MG63 (cell line): Measurements from ENCODE around the gene KBTBD13. TPM values are rescaled to one million over a fixed set of nuclear protein-coding genes. Genes with fewer than 3 reads are reported as not detected.
"Not testable (repeated sequence)": the region's sequence is repeated elsewhere in the genome, so short reads cannot be mapped to it uniquely, and the experiment has no call there.

Experiments
- DNase-seq: peaks from one replicate; pipeline ENCODE4 v3.0.0-alpha.2; 2020
- H3K27me3 ChIP-seq: fragments of 250-450 bp; sonication (Bioruptor Pico); 2 replicates; pipeline ENCODE4 v1.5.1; 2020; ENCODE audit warnings: mild to moderate bottlenecking, moderate library complexity
- H3K36me3 ChIP-seq: fragments of 250-450 bp; sonication (Bioruptor Pico); 2 replicates; pipeline ENCODE4 v1.5.1; 2020; ENCODE audit warnings: mild to moderate bottlenecking, moderate library complexity
- H3K4me3 ChIP-seq: fragments of 250-450 bp; sonication (Bioruptor Pico); 2 replicates; pipeline ENCODE4 v1.5.1; 2020; ENCODE audit warnings: mild to moderate bottlenecking, moderate library complexity
- H3K9me3 ChIP-seq: fragments of 250-450 bp; sonication (Bioruptor Pico); 2 replicates; pipeline ENCODE4 v1.5.1; 2020; ENCODE audit warnings: mild to moderate bottlenecking, moderate library complexity
- total RNA-seq: library from RNA; depleted of rRNA; stranded (reverse); fragments of >200 nt; shearing (Covaris generic); gene quantifications from 2 replicates; pipeline ENCODE4 v1.2.3, GENCODE V29; 2014; ENCODE audit warnings: low replicate concordance

Gene KBTBD13
- total RNA-seq, 1 experiment from 2014 or later, result not detected

DNA sequence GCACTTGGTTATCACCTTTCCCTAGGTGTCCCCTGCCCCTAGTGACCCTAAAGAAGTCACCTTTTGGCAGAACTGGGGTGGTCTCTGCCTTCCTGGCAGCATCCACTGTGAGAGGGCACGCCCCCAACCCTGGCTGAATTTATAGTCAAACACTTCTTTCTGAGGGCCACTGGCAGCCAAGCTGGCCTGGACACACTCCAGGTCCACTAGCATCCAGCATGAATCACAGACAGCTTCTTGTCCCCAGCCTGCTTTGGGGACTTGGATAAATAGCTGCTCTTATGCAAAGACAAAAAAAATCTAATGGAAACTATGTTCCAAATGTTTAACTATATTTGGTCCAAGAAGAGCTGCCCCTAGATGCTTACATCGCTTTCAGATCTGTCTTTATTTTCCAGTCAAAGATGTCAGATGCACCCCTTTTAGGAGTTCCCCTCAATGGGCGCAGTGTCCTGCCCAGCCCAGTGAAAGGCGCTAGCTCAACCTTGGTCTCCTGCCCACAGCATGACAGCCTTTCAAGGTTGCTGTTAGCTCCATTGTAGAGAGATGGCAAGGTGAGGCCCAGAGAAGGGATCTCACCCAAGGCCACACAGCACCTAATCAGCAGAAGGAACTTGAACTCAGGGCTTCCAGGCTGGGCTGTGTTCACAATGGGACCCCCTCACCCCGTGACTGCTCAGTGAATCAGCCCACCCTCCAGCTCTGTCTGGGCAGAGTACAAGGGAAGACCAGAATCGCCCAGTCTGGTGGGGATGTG, 15.7 kb upstream of the KBTBD13 start:
- Histone ChIP-seq H3K9me3 (no peaks in the 10 kb centered on the region), H3K4me3 (no peak overlapping the region), H3K36me3 (no peaks in the 10 kb centered on the region), H3K27me3 (no peaks in the 10 kb centered on the region)
- DNase-seq, result no peak

DNA sequence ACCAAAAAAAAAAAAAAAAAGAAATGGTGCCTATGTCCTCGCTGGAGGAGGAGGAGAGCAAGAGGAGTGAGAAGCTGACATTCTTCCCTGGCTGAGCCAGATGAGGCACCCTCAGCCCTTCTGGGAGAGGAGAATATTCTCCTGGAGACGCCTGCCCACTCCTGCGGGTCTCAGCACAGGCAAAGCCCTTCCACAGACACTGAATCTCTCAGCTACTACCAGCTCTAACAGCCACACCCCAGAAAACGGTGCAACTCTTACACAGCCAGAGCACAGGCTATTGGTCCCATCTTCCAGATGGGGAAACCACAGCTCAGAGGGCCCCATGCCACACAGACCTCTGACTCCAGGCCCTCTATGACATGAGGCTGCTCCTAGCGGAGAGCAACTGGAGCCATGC, 14.5 kb upstream of the KBTBD13 start:
- Histone ChIP-seq H3K36me3 (no peaks in the 10 kb centered on the region), H3K27me3 (no peaks in the 10 kb centered on the region), H3K4me3 (no peak overlapping the region), H3K9me3 (no peaks in the 10 kb centered on the region)
- no peak for DNase-seq

DNA sequence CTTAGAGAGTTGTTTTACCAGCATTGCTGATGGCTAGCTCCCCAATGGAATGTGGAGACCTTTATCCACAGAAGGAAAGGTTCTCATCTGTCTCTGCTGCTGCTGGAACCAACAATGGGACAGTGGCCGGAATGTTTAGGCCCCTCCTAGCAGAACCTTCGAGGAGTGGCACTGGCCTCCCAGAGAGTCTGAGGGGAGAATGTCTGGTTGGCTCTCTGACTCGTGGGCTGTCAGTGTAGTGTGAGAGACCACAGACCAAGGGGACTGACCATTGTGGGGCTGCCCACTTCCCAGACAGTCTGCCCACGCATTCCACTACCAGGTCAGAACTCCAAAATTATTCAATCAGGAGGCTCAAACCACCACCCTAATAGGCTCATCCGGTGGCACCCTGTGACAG, 13.8 kb upstream of the KBTBD13 start:
- H3K9me3 ChIP-seq, result no peaks in the 10 kb centered on the region
- no peak for DNase-seq
- no peaks in the 10 kb centered on the region for H3K36me3 ChIP-seq
- no peak overlapping the region for H3K4me3 ChIP-seq
- H3K27me3 ChIP-seq, result no peaks in the 10 kb centered on the region

DNA sequence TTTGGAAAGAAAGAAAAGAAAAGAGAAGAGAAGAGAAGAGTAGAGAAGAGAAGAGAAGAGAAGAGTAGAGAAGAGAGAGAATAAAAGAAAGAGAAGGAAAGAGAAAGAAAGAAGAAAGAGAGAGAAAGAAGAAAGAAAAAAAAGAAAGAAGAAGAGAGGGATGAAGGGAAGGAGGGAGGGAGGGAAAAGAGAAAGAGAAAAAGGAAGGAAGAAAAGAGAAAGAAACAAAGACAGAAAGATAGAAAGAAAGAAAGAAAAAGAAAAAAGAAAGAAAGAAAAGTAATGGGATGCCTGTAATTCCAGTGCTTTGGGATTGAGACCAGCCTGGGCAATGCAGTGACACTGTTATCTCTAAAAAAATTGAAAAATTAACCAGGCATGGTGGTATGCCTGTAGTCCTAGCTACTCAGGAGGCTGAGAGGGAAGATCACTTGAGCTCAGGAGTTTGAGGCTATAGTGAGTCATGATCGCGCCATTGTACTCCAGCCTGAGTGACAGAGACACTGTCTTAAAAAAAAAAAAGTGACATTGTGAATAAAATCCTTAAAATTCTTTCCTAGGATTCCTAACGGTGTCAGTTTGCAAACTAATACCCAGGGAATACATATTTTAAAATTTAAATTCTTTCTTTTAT, 10.4 kb upstream of the KBTBD13 start:
- Histone ChIP-seq H3K36me3 (no peaks in the 10 kb centered on the region), H3K27me3 (no peaks in the 10 kb centered on the region), H3K4me3 (no peak overlapping the region; the same call in 1 of the 2 replicates), H3K9me3 (no peaks in the 10 kb centered on the region)
- DNase-seq, result no peak

DNA sequence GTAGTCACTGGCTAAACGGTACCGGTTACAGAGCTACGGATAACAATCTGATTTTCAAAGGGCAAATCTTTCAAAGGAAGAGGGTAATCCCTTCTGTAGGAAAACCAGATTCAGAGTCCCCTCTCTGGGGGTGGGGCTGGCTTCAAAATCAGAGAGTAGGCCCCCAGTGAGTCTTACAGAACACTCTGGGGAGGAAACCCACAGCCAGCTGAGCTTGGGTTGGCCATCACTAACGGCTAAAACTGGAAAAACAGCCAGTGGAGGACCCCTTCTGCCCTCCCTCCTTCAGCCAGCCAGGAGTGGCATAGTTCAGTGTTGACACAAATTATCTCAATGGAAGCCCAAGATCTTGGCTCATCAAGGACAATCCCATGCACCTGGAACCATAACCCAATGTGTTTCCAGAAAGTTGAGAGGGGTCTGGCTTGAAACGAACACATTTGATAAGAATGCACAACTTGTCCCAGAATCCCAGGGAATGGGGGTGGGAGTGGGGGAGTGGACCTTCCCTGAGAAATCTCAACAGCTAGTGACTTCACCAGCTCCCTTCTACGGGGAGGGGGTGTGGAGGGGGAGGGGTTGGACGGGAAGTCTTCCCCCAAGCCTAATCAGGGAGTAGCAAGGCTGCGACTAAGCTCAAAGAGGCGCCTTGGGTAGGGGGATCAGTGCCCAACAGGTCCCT, 9.8 kb upstream of the KBTBD13 start:
- Histone ChIP-seq H3K36me3 (no peaks in the 10 kb centered on the region), H3K4me3 (peak overlapping the region; percentile 42), H3K9me3 (no peaks in the 10 kb centered on the region), H3K27me3 (no peaks in the 10 kb centered on the region)
- DNase-seq, result no peak

DNA sequence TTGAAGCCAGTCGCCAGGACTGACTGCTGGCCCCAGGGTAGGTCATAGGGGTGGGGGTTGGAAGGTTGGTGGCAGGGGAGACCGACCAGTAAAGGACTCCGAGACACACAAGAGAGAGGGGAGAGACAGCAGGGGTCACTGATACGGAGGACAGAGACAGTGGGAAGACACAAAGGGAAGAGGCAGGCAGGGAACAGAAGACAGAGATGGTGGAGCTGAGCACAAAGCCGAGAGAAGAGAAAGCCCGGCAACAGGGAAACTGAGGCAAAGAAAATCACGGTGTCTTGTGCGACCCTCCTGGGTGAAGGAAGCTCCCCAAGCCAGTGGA, 9.3 kb upstream of the KBTBD13 start:
- Histone ChIP-seq H3K36me3 (no peaks in the 10 kb centered on the region), H3K4me3 (peak overlapping the region; percentile 42), H3K27me3 (no peaks in the 10 kb centered on the region), H3K9me3 (no peaks in the 10 kb centered on the region)
- no peak for DNase-seq

DNA sequence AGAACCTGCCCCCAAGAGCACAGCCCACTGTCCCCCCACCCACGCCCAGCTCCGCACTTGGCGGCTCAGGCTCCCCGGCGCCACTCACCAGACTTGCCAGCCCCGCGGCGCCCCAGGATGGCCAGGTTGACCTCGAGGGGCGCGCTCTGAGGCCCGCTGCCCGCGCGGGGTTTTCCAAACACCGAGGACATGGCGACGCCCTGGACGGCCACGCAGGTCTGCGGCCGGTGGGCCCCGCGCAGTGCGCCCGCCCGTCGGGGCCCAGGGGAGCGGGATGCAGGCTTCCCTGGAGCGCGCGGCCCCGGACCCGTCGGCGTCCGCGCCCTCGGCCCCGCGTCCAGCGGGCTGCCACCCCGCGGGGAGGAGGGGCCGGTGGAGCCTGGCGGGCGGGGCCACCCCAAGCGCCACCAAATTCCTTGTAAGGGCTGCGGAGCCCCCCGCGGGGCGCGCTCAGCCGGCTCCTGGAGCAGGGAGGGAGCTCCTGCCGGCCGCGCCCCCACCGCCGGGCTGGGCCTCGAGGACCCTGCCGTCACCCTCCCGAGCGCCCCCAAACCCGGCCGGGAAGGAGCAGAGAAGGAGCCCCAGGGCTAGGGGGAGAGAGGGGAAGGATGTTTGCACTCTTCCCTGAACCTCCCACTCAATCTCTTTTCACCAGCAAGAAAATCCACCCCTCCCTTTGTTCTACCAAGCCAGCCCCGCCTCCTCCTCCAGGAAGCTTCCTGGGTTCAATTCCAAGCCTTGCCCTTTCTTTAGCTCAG, 8.7 kb upstream of the KBTBD13 start, which contains the start of gene RASL12:
Gene RASL12 (minus strand): TSS at position 347 of the 758 bp plus-strand sequence. CDS start 156 bp downstream, at position 191.
- Histone ChIP-seq H3K4me3 (peak within 1 kb of the TSS; percentile 42), H3K9me3 (no peaks in the 10 kb centered on the region), H3K27me3 (no peaks in the 10 kb centered on the region), H3K36me3 (no peaks in the 10 kb centered on the region)
- DNase-seq, result peak; percentile 50

DNA sequence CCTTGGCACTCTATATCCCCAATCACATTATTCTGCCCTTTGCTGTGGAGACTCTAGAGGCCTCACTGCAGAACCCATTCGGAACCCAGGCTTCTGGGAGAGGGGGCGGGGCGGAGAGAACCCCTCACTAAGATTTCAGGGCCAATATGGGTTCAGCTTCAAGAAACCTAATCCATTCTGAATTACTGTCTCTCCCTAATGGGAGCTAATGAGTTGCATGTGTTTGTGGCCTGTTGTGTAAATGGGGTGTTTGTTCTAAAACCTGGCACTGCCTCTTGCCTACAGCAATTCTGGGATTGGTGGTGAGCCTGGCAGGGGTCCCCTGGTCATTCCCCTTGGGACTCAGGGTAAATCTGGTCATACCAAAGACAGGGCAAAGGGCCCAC, 8.2 kb upstream of the KBTBD13 start:
- Histone ChIP-seq H3K27me3 (no peaks in the 10 kb centered on the region), H3K4me3 (no peak overlapping the region; the same call in none of the 2 replicates), H3K36me3 (no peaks in the 10 kb centered on the region), H3K9me3 (no peaks in the 10 kb centered on the region)
- no peak for DNase-seq

DNA sequence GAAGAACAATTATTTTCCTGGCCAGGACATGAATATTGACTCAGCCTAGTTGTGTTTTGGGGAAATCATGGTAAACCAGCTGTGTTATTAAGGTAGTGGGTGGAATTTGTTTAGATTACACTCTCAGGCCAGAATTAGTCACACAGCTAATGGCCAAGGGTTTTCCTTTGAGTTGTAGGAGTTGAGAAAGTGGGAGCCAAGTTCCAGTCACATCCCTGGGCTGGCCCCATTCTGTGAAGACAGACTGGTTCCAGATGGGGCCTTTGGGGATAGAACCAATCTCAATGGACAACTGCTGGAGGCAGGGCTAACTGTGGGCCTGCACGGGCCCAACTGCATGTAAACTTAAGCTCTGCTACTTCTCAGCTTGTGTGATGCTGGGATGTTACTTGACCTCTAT, 7.4 kb upstream of the KBTBD13 start:
- no peaks in the 10 kb centered on the region for H3K36me3 ChIP-seq
- no peak overlapping the region for H3K4me3 ChIP-seq

DNA sequence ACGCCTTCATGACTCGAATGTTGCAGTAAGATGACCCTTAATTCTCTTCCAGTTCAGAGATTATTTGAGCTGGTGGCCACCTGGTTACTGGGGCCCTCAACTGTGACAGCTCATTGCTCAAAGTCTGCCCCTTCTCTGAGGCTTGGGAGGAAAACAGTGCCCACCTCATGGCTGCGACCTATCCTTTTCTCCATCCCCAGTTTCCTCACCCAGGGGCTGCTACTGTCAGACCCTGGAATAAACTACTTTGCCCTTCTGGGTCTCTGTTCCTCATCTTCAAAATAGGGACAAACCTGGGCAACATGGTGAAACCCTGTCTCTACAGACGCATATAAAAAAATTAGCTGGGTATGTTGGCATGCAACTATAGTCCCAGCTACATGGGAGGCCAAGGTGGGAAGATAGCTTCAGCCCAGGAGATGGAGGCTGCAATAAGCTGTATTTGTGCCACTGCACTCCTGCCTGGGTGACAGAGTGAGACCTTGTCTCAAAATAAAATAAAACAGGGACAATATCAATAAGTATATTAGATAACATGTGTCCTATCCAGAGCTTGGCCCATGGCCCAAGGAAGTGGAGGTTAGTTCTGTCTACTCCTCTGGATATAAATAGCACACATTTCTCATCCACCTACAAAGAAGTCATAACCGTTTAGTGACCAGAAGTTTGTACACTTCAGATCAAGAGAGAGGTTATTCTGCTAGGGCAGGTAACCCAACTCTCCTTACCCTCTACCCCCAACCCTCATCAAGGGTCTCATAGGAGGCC, 6.6 kb upstream of the KBTBD13 start:
- no peak for DNase-seq
- H3K27me3 ChIP-seq, result no peaks in the 10 kb centered on the region
- no peak overlapping the region for H3K4me3 ChIP-seq
- no peaks in the 10 kb centered on the region for H3K9me3 ChIP-seq
- H3K36me3 ChIP-seq, result no peaks in the 10 kb centered on the region

More for the DNA sequence above, 7.4 kb upstream of the KBTBD13 start:
- no peaks in the 10 kb centered on the region for H3K9me3 ChIP-seq
- DNase-seq, result peak; percentile 94
- no peaks in the 10 kb centered on the region for H3K27me3 ChIP-seq

DNA sequence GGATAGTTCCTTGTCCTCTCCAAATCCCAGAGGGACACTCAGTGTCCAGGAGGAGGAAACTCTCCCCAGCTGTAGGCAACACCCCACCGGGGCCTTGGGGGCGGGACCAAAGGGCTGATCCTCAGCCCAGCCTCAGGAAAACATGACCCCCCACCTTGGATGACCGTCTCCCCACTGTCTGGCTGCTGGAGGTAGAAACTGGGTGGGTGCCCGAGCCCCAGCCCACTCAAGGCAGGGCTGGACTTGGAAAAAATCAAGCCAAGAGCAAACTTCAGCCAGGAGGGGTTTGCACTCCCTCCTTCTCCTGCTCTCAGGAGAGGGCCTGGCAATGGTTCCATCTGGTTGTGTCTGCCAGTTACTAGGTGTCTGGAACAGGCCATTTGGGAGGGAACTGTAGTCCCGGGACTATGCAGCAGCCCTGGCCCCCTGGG, 5.2 kb upstream of the KBTBD13 start:
- H3K9me3 ChIP-seq, result no peaks in the 10 kb centered on the region
- H3K4me3 ChIP-seq, result no peak overlapping the region
- no peaks in the 10 kb centered on the region for H3K27me3 ChIP-seq
- DNase-seq, result peak; percentile 70
- H3K36me3 ChIP-seq, result no peaks in the 10 kb centered on the region

DNA sequence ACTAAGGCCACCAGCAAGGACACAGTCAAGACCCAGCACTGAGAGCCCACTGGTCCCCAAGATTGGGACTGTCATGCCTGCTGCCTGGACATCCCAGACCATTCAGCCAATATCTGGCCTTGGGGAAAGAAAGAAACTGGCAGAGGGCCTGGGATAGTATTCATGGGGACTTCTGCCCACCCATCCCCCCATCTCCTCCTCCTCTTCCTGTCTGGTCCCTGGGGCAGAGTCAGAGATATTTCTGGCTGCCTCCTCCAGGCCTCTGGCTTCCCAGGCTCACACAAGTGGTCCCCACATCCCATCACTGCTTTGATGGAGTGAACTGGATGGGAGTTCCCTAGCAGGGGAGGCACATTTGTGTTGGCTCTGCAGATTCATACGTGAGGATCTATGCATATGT, 4.5 kb upstream of the KBTBD13 start:
- H3K27me3 ChIP-seq, result no peaks in the 10 kb centered on the region
- no peaks in the 10 kb centered on the region for H3K36me3 ChIP-seq
- H3K4me3 ChIP-seq, result no peak overlapping the region
- no peaks in the 10 kb centered on the region for H3K9me3 ChIP-seq
- DNase-seq, result peak; percentile 39

DNA sequence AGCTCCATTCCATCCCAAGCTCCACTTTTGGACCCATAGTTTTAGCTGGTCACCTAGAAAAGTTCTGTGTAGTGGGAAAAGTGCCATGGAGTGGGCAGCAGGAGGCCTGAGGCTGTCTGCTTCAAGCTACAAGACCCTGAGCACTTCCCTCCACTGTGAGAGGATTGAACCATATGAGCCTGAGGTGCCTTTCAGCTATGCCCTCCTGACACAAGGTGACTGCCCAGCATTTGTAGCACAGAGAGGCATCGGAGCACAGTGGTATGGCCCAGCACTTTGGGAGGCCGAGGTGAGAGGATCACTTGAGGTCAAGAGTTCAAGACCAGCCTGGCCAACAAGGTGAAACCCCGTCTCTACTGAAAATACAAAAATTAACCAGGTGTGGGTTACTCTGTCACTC, 3.9 kb upstream of the KBTBD13 start:
- Histone ChIP-seq H3K27me3 (no peaks in the 10 kb centered on the region), H3K9me3 (no peaks in the 10 kb centered on the region), H3K4me3 (no peak overlapping the region), H3K36me3 (no peaks in the 10 kb centered on the region)
- no peak for DNase-seq

DNA sequence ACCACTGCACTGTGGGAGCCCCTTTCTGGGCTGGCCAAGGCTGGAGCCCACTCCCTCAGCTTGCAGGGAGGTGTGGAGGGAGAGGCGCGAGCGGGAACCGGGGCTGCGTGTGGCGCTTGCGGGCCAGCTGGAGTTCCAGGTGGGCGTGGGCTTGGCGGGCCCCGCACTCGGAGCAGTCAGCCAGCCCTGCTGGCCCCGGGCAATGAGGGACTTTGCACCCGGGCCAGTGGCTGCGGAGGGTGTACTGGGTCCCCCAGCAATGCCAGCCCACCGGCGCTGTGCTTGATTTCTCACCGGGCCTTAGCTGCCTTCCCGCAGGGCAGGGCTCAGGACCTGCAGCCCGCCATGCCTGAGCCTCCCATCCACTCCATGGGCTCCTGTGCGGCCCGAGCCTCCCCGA, 1.6 kb upstream of the KBTBD13 start:
- not testable (repeated sequence) for H3K9me3 ChIP-seq, DNase-seq, H3K4me3 ChIP-seq

DNA sequence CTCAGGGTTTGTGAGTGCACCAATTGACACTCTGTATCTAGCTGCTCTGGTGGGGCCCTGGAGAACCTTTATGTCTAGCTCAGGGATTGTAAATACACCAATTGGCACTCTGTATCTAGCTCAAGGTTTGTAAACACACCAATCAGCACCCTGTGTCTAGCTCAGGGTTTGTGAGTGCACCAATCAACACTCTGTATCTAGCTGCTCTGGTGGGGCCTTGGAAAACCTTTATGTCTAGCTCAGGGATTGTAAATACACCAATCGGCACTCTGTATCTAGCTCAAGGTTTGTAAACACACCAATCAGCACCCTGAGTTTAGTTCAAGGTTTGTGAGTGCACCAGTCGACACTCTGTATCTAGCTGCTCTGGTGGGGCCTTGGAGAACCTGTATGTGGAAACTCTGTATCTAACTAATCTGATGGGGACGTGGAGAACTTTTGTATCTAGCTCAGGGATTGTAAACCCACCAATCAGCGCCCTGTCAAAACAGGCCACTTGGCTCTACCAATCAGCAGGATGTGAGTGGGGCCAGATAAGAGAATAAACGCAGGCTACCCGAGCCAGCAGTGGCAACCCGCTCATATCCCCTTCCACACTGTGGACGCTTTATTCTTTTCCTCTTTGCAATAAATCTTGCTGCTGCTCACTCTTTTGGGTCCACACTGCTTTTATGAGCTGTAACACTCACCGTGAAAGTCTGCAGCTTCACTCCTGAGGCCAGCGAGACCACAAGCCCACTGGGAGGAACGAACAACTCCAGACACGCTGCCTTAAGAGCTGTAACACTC, 745 bp upstream of the KBTBD13 start:
- not testable (repeated sequence) for H3K9me3 ChIP-seq, H3K36me3 ChIP-seq, H3K4me3 ChIP-seq, DNase-seq, H3K27me3 ChIP-seq

More for the DNA sequence above, 1.6 kb upstream of the KBTBD13 start:
- not testable (repeated sequence) for H3K27me3 ChIP-seq, H3K36me3 ChIP-seq
